PC-3 (cell line): Measurements from ENCODE around the gene L1CAM. TPM values are rescaled to one million over a fixed set of nuclear protein-coding genes. Genes with fewer than 3 reads are reported as not detected.

Source experiments
- ATAC-seq: fragments of 200-7000 bp; cut with Tn5 transposase; 2 replicates; pipeline ENCODE4 v1.9.1; 2020; ENCODE audit warnings: mild to moderate bottlenecking, moderate library complexity
- BruUV-seq: library from RNA; stranded (reverse); fragments of 400-500 nt; replicated peaks from 2 replicates; lab custom pipeline; 2021; lab: Mats Ljungman, UMichigan
- CTCF ChIA-PET: fragments of 300-600 bp; sonication (Branson Sonifier 250); formaldehyde crosslinking; loops from one replicate; lab custom pipeline; 2022; ENCODE audit warnings: antibody characterized with exemption; lab: Charles Lee
- POLR2A ChIA-PET: fragments of 300-600 bp; sonication (Branson Sonifier 250); formaldehyde crosslinking; loops from one replicate; lab custom pipeline; 2022; ENCODE audit warnings: antibody characterized with exemption; ENCODE audit not compliant: unreplicated experiment; lab: Charles Lee
- DNase-seq: peaks from one replicate; pipeline ENCODE4 v3.0.0-alpha.2; 2015
- H2AFZ ChIP-seq: fragments of 300-600 bp; sonication (generic); 2 replicates; pipeline ENCODE4 v1.6.0; 2016; ENCODE audit warnings: antibody characterized with exemption, low read length
- H3F3A ChIP-seq: fragments of 300-600 bp; sonication (generic); one replicate; pipeline ENCODE4 v1.6.0; 2017; ENCODE audit warnings: antibody characterized with exemption, low read length, control low read depth, mild to moderate bottlenecking; ENCODE audit not compliant: unreplicated experiment
- H3K27ac ChIP-seq: fragments of 300-600 bp; sonication (generic); 2 replicates; pipeline ENCODE4 v1.5.1; 2016; ENCODE audit warnings: mild to moderate bottlenecking, low read length
- H3K27me3 ChIP-seq: fragments of 300-600 bp; sonication (generic); 2 replicates; pipeline ENCODE4 v1.6.1; 2016; ENCODE audit warnings: low read length, mixed read lengths
- H3K36me3 ChIP-seq: fragments of 300-600 bp; sonication (generic); 2 replicates; pipeline ENCODE4 v1.6.1; 2016; ENCODE audit warnings: low read depth, mixed run types, low read length, mixed read lengths
- H3K4me1 ChIP-seq: fragments of 300-600 bp; sonication (generic); 2 replicates; pipeline ENCODE4 v1.5.1; 2016; ENCODE audit warnings: low read length; ENCODE audit not compliant: insufficient read depth
- H3K4me2 ChIP-seq: fragments of 300-600 bp; sonication (generic); 2 replicates; pipeline ENCODE4 v1.6.0; 2016; ENCODE audit warnings: low read length
- H3K4me3 ChIP-seq: fragments of 300-600 bp; sonication (generic); 2 replicates; pipeline ENCODE4 v1.5.1; 2016; ENCODE audit warnings: mild to moderate bottlenecking, low read length, mixed read lengths
- H3K79me2 ChIP-seq: fragments of 300-600 bp; sonication (generic); 2 replicates; pipeline ENCODE4 v1.6.1; 2017; ENCODE audit warnings: low read length, mixed read lengths
- H3K9ac ChIP-seq: fragments of 300-600 bp; sonication (generic); 2 replicates; pipeline ENCODE4 v1.6.0; 2016; ENCODE audit warnings: mild to moderate bottlenecking, low read length
- H3K9me2 ChIP-seq: fragments of 300-600 bp; sonication (generic); replicated peaks from 2 replicates; pipeline ENCODE4 v1.6.1; 2016; ENCODE audit warnings: mixed run types, low read length, mixed read lengths
- H3K9me3 ChIP-seq: fragments of 300-600 bp; sonication (generic); 2 replicates; pipeline ENCODE4 v1.6.1; 2016; ENCODE audit warnings: low read length, mixed read lengths
- H4K20me1 ChIP-seq: fragments of 300-600 bp; sonication (generic); 2 replicates; pipeline ENCODE4 v1.6.1; 2016; ENCODE audit warnings: low read length, mixed read lengths
- EZH2 ChIP-seq: fragments of 300-600 bp; sonication (generic); IDR thresholded peaks from one replicate; pipeline ENCODE4 v1.6.1; 2017; ENCODE audit warnings: antibody characterized with exemption, mild to moderate bottlenecking, low read length; ENCODE audit not compliant: unreplicated experiment
- EZH2phosphoT487 ChIP-seq: fragments of 300-600 bp; sonication (generic); IDR thresholded peaks from 2 replicates; pipeline ENCODE4 v1.6.1; 2018; ENCODE audit warnings: mild to moderate bottlenecking, antibody characterized with exemption, low read length, borderline replicate concordance
- intact Hi-C: fragments of 100-400 bp; cut with micrococcal nuclease; formaldehyde crosslinking; loops from 2 replicates; pipeline ENCODE4 v1.9.0; 2023
- total RNA-seq: library from RNA; depleted of rRNA; stranded (reverse); fragments of >200 nt; gene quantifications from 2 replicates; pipeline ENCODE4 v1.2.3, GENCODE V29; 2014
- TF ChIP-seq, protein P1 (sequence below): fragments of 300-600 bp; sonication (generic); conservative IDR thresholded peaks from 2 replicates; pipeline ENCODE4 v1.5.1; 2017; ENCODE audit warnings: antibody characterized with exemption, low read depth, mild to moderate bottlenecking, low read length

The L1CAM gene
- total RNA-seq, 1 experiment from 2014 or later, result 5.2 TPM

DNA sequence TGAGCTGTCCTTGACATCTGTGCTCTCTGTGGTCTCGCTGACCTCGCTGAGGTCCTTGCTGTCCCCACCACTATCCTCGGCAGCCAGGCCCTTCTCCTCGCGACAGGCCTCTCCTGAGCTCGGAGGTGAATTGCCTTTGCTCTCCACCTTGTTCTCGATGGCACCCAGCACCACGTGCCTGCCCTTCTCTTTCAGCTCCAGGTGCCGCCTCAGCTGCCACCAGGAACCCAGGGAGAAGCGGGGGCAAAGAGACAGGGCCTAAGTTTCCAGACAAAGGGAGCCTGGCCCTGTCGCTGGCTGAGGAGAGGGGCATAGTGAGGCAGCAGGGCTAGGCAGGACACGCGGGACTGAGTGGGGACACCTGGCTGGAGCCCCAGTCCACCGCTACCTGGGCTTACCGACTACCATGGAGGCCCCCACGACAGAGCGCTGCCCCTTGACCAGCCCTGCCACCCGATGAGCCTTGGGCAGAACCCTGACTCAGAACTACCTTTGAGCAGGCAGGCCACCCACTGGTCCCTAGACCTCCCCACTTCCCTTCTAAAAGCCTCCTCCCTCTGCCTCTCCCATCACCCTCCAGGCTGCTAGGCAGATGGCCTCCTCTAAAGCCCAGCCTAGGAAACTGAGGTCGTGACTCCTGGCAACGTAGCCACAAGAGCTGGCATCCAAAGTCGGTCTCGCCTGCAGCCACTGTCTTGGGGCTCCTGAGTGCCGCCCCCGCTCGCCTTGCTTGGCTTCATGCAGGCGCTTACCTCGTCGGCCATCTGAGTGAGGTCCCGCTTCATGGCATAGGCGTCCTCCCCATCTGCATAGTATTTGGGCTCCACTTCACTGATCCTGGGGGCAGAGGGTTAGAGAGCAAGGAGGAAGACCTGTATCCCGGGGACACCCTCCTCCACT is 44.3 kb upstream of the L1CAM start:
- H3K9me2 ChIP-seq, result no peaks in the 10 kb centered on the region
- POLR2A ChIA-PET, result no interaction called here
- CTCF ChIA-PET, result no interaction called here
- DNase-seq, result no peak
- H3F3A ChIP-seq, result no peaks in the 10 kb centered on the region
- no peaks in the 10 kb centered on the region for H3K27me3 ChIP-seq
- H3K4me3 ChIP-seq, result no peak overlapping the region
- H3K36me3 ChIP-seq, result peaks cover 11% of the 10 kb centered on the region
- BruUV-seq, result no TSS peak
- H2AFZ ChIP-seq, result no peak overlapping the region
- intact Hi-C loops, result no loop called here
- H3K4me1 ChIP-seq, result peaks cover 26% of the 10 kb centered on the region
- TF ChIP-seq EZH2phosphoT487, result no peak
- no peak for TF ChIP-seq EZH2
- TF ChIP-seq, protein P1, sequence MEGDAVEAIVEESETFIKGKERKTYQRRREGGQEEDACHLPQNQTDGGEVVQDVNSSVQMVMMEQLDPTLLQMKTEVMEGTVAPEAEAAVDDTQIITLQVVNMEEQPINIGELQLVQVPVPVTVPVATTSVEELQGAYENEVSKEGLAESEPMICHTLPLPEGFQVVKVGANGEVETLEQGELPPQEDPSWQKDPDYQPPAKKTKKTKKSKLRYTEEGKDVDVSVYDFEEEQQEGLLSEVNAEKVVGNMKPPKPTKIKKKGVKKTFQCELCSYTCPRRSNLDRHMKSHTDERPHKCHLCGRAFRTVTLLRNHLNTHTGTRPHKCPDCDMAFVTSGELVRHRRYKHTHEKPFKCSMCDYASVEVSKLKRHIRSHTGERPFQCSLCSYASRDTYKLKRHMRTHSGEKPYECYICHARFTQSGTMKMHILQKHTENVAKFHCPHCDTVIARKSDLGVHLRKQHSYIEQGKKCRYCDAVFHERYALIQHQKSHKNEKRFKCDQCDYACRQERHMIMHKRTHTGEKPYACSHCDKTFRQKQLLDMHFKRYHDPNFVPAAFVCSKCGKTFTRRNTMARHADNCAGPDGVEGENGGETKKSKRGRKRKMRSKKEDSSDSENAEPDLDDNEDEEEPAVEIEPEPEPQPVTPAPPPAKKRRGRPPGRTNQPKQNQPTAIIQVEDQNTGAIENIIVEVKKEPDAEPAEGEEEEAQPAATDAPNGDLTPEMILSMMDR, result no peak
- no peaks in the 10 kb centered on the region for H4K20me1 ChIP-seq
- no peak overlapping the region for H3K27ac ChIP-seq
- peaks cover 32% of the 10 kb centered on the region for H3K79me2 ChIP-seq
- no peaks in the 10 kb centered on the region for H3K9me3 ChIP-seq
- no peak overlapping the region for H3K9ac ChIP-seq
- ATAC-seq, result no peak
- no peak overlapping the region for H3K4me2 ChIP-seq

DNA sequence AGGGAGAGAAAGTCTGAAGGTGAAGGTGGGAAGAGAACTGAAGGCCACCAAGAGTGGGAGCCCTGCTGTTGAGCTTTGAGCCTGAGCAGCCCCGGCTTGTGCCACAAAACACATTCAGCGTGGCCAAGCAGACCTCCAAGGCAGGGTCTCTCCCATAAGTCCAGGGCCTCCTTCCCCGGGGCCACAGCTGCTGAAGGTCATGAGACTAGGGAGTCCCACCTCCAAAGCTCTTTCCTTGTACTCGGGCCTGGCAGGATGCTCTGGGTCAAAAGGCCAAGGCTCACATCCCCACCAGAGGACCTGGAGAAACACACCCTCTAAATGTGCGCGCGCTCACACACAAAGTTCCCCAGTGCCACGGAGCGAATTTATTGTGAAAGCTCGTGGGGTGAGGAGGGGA is 43.6 kb upstream of the L1CAM start:
- Histone ChIP-seq H3K27me3 (no peaks in the 10 kb centered on the region), H3K9me2 (no peaks in the 10 kb centered on the region), H2AFZ (no peak overlapping the region), H4K20me1 (no peaks in the 10 kb centered on the region), H3K36me3 (peaks cover 11% of the 10 kb centered on the region), H3K4me2 (no peak overlapping the region), H3K79me2 (peaks cover 31% of the 10 kb centered on the region), H3K4me3 (no peak overlapping the region), H3K9ac (no peak overlapping the region), H3K9me3 (no peaks in the 10 kb centered on the region), H3F3A (no peaks in the 10 kb centered on the region), H3K27ac (no peak overlapping the region), H3K4me1 (peaks cover 26% of the 10 kb centered on the region)
- no peak for ATAC-seq
- no peak for DNase-seq
- intact Hi-C loops, result loop anchor here (2.0 to 5.0 kb wide), 3 partner anchors 17 to 167 kb away; partner anchors contain the start of genes HCFC1 and PLXNB3
- no TSS peak for BruUV-seq
- no peak for TF ChIP-seq EZH2
- no peak for TF ChIP-seq EZH2phosphoT487
- TF ChIP-seq, protein P1, result no peak
- CTCF ChIA-PET, result no interaction called here
- POLR2A ChIA-PET, result no interaction called here
